GM18505 (cell line): ENCODE data around the gene DCTN3.

Experiments used
- ATAC-seq: cut with Tn5 transposase; IDR thresholded peaks from one replicate; pipeline ENCODE4 v1.9.1; 2021; ENCODE audit not compliant: unreplicated experiment
- POLR2A ChIP-seq: IDR thresholded peaks from 4 replicates; pipeline ENCODE4 v1.6.1; 2011; ENCODE audit warnings: borderline replicate concordance; ENCODE audit not compliant: insufficient read depth, insufficient read length; ENCODE audit errors: extremely low read depth

The DCTN3 gene

GRCh38 chr9:34620061-34620994 lies at the start of gene DCTN3:
TSS of gene DCTN3 (minus strand) at chr9:34620495. CDS start at chr9:34620464, 31 bp downstream.
- peak; percentile 83 for TF ChIP-seq POLR2A
- ATAC-seq, result peak; percentile 95

GRCh38 chr9:34665381-34666250 lies 45.3 kb upstream of the DCTN3 start:
- ATAC-seq, result peak; percentile 60
- TF ChIP-seq POLR2A, result peak; percentile 45

DNA sequence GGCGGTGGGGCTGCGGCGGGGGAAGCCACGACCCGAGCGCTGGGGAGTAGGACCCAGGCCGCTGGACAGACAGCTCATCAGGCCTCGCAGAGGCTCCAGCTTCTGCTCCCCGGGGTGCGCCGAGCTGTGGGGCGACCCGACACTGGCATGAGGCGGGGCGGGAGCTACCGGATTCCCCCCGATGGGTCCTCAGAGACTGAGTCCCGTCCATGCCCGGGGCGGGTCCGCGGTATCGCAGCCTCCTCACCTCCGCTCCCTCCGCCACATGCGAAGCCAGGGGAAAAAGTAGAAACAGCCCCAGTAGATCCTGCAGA lies 44.7 kb upstream of the DCTN3 start:
- no peak for ATAC-seq

GRCh38 chr9:34664281-34665066 lies 44.2 kb upstream of the DCTN3 start:
- TF ChIP-seq POLR2A, result no peak

More for the DNA sequence above, 44.7 kb upstream of the DCTN3 start:
- TF ChIP-seq POLR2A, result peak; percentile 10

DNA sequence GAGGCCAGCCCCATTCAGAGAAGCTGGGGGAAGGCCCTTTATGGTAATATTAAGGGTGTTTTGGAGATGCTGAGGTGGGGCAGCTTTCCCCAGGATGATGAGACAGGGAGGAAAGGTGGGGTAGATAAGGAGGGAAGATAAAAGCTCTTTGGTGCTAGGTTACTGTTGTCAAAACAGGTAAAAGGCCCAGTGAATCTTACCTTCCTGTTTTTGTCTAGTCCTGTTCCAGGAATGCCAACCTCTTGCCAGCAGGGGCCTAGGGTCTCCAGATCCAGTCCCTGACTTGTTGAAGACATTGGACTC lies 43.0 kb upstream of the DCTN3 start:
- ATAC-seq, result no peak
- TF ChIP-seq POLR2A, result no peak

More at GRCh38 chr9:34664281-34665066, 44.2 kb upstream of the DCTN3 start:
- ATAC-seq, result peak; percentile 52

DNA sequence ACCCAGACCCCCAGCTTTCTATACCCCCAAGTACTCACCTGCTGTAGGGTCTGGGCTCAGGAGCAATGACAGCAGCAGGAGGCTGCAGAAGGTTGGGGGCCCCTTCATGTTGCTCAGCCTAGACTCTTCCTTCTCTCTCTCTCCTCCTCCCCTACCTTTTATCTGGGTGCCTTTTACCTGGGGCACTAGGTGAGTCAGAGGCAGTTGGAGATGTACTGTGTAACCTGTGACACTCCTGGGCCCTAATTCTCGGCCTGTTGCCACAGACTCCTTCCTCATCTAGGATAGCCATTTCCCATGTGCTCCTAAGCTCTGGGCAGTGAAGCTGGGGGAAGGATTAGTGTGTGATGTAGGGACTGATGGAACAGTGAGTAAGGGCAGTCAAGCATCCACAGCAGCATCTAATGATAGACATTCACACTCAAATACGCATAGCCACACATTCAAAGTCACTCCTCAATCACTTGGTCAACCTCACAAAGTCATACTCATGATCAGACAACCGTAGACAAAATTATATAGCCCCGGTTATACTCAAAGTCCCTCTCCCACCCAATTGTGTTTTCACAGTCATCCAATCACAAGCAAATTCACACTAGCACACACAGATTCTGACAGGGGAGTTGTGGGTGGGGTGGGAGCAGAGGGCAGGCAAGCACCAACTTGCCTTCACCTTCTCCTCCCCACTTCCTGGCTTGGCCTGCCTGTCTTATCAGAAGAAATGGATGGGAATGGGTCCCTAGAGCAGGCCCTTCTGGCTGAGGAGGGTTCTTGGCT lies 42.4 kb upstream of the DCTN3 start, which contains the start of gene CCL27:
Gene CCL27, minus strand, starts transcription at position 132 of the 777 bp plus-strand sequence. Its CDS starts 24 bp downstream, at position 108.
- no peak for TF ChIP-seq POLR2A

DNA sequence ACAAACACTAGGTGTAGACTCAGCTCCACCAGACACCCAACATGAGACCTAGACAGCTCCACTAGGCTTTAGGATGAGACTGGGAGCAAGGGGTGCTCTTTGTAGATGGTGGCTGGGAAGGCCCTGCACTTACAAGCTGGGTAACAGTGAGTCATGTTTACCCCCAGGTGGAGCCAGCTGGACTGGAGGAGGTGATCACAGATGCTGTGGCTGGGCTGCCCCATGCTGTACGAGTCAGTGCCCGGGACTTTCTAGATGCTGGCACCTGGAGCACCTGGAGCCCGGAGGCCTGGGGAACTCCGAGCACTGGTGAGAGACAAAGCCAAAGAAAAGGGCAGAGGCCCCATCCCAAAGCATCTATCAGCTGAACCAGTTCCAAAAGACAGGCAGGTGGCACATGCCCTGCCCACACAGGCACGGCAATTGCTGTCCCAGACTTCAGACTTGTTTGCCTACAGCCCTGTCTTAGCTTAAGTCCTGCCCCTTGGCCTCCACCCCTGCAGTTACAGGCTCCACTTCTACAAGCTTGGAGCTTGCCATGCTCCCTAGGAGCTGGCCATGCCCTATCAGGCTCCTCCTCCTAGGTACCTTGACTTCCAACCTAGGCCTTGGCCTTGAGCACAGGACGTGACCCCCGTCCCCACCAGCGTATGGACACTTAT lies 39.4 kb upstream of the DCTN3 start:
- ATAC-seq, result no peak

More for the DNA sequence above, 42.4 kb upstream of the DCTN3 start, which contains the start of gene CCL27:
- no peak for ATAC-seq

GRCh38 chr9:34658461-34658860 lies 38.2 kb upstream of the DCTN3 start:
- ATAC-seq, result no peak
- no peak for TF ChIP-seq POLR2A

More for the DNA sequence above, 39.4 kb upstream of the DCTN3 start:
- no peak for TF ChIP-seq POLR2A

GRCh38 chr9:34656992-34657391 lies 36.7 kb upstream of the DCTN3 start:
- no peak for TF ChIP-seq POLR2A

GRCh38 chr9:34655394-34655793 lies 35.1 kb upstream of the DCTN3 start:
- no peak for TF ChIP-seq POLR2A
- ATAC-seq, result no peak

More at GRCh38 chr9:34656992-34657391, 36.7 kb upstream of the DCTN3 start:
- no peak for ATAC-seq

- no peak for TF ChIP-seq POLR2A
- no peak for ATAC-seq
These were observed 34.2 kb upstream of the DCTN3 start for GRCh38 chr9:34654323-34655051.
